Measurements from ENCODE around the gene DLK2.

DNA sequence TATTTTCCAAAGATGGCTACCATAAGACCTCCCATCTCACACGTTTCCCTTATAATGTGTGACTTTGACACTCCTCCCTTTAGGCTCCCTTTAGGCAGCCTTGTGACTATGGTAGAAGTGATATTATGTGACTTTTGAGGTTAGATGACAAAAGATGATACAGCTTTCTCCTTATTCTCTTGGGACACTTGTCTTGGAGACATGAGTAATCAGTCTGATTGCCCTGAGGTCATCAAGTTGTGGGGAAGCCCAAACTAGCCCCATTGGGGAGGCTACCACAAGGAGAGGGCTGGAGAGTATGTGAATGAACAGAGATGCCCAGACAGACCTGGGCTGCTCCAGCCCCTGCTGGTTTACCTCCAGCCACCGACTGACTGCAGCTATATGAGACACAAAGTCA lies 10.6 kb upstream of the DLK2 start:
- TF ChIP-seq, protein P1, sequence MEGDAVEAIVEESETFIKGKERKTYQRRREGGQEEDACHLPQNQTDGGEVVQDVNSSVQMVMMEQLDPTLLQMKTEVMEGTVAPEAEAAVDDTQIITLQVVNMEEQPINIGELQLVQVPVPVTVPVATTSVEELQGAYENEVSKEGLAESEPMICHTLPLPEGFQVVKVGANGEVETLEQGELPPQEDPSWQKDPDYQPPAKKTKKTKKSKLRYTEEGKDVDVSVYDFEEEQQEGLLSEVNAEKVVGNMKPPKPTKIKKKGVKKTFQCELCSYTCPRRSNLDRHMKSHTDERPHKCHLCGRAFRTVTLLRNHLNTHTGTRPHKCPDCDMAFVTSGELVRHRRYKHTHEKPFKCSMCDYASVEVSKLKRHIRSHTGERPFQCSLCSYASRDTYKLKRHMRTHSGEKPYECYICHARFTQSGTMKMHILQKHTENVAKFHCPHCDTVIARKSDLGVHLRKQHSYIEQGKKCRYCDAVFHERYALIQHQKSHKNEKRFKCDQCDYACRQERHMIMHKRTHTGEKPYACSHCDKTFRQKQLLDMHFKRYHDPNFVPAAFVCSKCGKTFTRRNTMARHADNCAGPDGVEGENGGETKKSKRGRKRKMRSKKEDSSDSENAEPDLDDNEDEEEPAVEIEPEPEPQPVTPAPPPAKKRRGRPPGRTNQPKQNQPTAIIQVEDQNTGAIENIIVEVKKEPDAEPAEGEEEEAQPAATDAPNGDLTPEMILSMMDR (IDR thresholded peaks at IDR 0.05; ENCODE audit: low read length), result no peak
- no peak for TF ChIP-seq EZH2 (IDR thresholded peaks at IDR 0.05; ENCODE audit: borderline replicate concordance, low read length)
